GM18867 (cell line): ENCODE results near the gene VAV2.
"Not testable (repeated sequence)": the region's sequence is repeated elsewhere in the genome, so short reads cannot be mapped to it uniquely, and the experiment has no call there.

Source experiments
- ATAC-seq: cut with Tn5 transposase; IDR thresholded peaks from one replicate; pipeline ENCODE4 v1.9.1; 2021; ENCODE audit warnings: mild to moderate bottlenecking, moderate library complexity; ENCODE audit not compliant: unreplicated experiment

VAV2 gene

GRCh38 chr9:133763272-133764183, 228.6 kb downstream of the VAV2 start:
- ATAC-seq, result no peak

DNA sequence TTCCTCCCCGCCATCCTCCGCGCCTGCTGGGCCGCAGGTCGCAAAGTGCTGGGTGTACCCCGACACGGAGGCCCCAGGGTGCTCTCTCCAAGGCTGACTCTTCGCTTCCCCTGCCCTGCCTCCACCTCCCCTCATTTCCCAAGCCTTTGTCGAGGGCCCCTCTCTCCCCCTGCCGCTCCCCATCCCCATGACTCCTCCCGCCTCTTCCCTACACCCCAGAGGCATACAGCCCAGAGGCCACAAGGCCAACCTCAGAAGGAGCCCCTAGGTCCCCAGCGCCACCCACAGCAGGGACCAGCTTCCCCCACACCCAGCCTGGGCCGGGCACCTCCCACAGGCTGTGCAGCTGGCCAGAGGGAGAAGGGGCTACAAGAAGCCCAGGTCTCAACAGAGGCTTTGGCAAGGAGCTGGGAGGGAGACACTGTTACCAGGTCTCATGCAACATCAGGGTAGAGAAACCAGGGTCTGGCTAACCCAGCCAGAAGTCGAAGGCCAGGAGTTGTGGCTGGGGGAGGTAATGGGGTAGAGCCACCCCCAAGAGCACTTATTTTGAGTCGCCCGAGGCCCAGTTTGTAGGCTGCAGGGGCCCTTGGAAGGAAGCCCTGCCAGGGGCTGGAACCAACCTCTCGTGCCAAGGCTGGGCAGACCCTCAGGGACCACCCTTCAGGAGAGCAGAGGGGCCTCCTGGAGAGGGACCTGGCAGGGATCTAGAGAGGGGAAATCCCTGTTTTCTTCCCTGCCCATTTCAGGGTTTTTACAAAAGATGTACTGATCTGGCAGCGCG, 229.4 kb downstream of the VAV2 start:
- ATAC-seq, result no peak

- ATAC-seq, result no peak
These were observed 230.4 kb downstream of the VAV2 start for GRCh38 chr9:133761641-133762248.

GRCh38 chr9:133760713-133761290, 231.3 kb downstream of the VAV2 start:
- no peak for ATAC-seq

DNA sequence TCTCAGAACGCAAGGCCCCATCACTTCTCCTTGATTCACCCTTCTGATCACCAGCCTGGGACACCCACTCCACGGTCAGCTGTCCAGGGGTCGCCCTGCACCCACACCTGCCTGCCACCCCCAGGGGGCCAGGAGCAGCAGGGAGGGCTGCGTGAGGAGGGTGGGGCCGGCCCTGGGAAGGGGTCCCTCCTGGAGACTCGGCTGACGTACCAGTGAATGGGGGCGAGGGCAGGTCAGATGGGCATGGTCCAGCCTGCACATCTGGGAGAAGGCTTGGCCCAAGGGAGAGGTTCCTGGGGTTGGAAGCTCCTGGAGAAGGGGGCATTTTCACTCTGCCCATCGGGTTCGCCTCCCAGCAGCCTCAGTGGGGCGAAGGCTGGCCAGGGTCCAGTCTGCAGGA, 232.2 kb downstream of the VAV2 start:
- ATAC-seq, result no peak

DNA sequence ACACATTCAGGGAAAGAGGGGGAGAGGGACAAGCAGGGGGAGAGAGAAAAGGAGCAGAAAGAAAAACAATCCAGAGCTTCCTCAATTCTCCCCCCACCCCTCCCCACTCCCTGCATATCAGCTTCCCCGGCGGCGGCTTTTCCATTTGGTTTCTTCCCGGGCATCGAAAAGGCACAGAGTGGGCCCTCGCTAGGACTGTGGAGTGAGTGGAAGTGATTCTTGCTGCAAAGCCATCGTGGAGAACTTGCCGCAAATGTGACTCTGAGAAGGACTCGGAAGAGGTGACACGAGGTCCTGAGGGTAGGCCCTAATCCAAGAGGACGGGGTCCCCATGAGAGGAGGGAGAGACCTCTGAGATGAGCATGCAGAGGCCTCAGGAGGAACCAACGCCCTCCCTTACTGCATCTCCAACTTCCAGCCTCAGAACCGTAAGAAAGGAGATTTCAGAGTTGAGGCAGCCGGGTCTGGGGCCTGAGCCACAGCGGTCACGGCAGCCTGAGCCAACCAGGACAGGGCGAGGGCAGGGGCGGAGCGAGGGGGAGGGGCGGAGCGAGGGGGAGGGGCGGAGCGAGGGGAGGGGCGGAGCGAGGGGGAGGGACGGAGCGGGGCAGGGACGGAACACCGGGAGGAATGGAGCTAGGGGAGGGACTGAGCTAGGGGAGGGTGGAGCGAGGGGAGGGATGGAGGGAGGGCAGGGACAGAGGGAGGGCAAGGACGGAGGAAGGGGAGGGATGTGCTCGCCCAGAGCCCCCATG, 232.8 kb downstream of the VAV2 start:
- ATAC-seq, result no peak

DNA sequence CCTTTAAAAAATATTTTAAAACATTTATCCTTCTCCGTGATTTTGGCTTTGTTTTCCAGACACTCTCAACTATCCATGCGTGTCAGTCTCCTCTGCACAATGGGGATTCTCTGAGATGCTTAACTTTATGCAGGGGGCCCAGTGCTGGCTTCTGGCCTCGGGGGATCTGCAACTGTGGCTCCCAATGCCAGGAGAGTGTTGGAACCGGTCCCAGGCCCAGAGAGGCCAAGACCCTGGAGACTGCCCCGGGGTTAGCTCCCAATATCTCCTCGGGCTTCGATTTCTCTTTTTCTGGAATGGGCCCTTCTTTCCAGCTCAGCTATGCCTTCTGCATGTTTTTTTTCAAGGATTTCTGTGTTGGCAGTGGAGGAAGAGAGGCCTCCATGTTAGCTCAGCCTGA, 233.9 kb downstream of the VAV2 start:
- no peak for ATAC-seq

- ATAC-seq, result no peak
These were observed 237.4 kb downstream of the VAV2 start for GRCh38 chr9:133754688-133755227.

DNA sequence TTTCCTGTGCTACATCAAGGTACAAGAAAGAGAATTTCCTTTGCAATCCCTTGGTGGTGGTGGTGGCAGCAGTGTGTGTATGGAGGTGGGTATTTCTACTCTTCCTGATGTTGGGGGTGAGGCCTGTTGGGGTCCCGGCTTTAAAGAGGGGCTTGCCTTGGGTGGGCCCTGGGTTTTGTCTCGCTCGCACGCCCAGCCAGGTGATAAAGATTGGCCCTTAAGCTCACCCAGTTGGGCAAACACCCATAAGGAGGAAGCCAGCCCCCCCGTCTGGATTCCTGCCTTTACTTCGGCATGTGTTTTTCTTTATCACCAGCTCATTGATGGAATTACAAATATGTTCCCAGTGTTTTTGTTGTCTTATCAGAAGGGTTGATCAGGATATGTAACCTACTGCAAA, 237.9 kb downstream of the VAV2 start:
- ATAC-seq, result no peak

DNA sequence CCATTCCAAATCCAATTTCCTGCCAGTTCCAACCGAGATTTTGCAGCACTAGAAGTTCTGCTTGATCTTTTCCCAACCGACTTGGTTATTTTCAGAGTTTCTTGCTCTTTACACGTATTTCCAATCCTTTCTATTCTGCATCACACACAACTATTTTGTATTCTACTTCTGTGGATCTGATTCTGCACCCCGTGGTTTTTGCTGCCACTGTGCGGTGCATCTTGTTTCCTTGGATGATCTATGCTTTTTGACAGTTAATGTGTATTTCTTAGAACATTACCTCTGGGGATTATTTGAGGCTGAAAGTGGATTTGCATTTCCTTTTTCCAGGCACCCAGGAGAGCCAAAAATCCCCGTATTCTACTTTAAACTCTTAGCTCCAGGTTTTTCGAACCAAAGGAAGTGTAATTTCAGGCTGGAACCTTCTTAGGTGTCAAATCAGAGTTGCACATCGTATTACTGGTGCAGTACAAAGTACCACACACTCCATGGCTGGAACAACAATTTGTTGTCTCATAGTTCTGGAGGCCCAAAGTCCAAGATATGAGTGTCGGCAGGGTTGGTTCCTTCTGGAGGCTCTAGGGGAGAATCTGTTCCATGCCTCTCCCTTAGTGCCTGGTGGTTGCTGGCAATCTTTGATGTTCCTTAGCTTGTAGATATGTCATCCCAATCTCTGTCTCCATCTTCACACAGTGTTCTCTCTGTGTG, 239.2 kb downstream of the VAV2 start:
- no peak for ATAC-seq

DNA sequence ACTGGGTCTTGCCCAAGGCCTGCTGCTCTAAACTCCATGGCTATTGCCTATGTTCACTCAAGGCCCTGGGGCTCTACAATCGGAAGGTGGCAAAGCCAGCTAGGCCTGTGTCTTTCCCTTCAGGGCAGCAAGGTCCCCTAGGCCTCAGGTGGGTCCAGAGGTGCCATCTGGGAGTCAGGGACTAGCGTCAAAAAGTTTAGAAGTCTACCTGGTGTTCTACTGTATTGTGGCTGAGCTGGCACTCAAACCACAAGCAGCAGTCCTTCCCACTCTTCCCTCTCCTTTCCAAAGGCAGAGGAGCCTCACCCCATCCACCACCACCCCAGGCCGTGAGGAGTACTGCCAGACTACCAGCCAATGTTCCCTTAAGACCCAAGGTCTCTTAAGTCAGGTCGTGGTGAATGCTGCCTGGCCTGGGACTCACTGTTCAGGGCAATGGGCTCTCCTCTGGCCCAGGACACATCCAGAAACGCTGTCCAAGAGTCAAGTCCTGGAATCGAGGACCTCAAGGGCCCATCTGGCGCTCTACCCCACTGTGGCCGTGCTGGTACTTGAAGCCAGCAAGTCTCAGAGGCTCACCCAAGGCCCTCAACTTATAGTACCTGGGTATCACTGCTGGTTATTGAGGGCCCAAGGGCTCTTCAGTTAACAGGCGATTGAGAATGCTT, 241.0 kb downstream of the VAV2 start:
- ATAC-seq, result no peak

DNA sequence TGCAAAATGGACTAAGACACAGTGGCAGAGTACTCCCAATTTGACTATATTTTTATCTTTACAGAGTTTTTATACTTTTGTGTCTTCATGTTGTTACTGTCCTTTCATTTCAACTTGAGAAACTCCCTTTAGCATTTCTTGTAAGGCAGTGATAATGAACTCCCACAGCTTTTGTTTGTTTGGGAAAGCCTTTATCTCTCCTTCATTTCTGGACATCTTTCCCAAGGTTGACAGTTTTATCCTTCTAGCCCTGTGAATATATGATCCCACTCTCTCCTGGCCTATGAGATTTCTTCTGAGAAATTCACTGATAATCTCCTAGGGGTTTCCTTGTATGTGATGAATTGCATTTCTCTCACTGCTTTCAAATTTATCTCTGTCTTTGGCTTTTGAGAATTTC, 244.8 kb downstream of the VAV2 start:
- ATAC-seq, result no peak

DNA sequence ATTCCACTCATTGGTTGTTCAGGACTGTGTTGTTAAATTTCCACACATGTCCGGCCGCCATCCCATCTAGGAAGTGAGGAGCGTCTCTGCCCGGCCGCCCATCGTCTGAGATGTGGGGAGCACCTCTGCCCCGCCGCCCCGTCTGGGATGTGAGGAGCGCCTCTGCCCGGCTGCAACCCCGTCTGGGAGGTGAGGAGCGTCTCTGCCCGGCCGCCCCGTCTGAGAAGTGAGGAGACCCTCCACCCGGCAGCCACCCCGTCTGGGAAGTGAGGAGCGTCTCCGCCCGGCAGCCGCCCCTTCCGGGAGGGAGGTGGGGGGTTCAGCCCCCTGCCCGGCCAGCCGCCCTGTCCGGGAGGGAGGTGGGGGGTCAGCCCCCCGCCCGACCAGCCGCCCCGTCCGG, 247.6 kb downstream of the VAV2 start:
- not testable (repeated sequence) for ATAC-seq

- no peak for ATAC-seq
These were observed 249.2 kb downstream of the VAV2 start for GRCh38 chr9:133742849-133743444.

DNA sequence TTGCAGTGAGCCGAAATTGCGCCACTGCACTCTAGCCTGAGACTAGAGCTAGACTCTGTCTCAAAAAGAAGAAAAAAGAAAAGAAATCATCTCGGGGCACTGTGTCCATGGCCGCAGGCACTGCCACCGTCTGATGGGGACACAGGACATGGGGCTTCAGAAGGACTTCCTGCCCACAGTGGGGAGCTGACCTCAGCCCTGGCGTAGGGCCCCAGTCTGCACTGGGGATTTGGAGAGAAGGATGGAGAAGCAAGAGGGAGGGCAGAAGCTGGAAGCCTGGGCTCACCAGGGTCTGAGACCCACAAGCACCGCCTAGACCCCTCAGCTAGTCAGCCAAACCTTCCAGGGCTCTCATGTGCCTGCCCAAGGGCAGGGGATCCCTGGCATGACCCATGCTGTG, 249.9 kb downstream of the VAV2 start:
- no peak for ATAC-seq

GRCh38 chr9:133741716-133742115, 250.4 kb downstream of the VAV2 start:
- ATAC-seq, result no peak

GRCh38 chr9:133740911-133741310, 251.2 kb downstream of the VAV2 start:
- no peak for ATAC-seq

DNA sequence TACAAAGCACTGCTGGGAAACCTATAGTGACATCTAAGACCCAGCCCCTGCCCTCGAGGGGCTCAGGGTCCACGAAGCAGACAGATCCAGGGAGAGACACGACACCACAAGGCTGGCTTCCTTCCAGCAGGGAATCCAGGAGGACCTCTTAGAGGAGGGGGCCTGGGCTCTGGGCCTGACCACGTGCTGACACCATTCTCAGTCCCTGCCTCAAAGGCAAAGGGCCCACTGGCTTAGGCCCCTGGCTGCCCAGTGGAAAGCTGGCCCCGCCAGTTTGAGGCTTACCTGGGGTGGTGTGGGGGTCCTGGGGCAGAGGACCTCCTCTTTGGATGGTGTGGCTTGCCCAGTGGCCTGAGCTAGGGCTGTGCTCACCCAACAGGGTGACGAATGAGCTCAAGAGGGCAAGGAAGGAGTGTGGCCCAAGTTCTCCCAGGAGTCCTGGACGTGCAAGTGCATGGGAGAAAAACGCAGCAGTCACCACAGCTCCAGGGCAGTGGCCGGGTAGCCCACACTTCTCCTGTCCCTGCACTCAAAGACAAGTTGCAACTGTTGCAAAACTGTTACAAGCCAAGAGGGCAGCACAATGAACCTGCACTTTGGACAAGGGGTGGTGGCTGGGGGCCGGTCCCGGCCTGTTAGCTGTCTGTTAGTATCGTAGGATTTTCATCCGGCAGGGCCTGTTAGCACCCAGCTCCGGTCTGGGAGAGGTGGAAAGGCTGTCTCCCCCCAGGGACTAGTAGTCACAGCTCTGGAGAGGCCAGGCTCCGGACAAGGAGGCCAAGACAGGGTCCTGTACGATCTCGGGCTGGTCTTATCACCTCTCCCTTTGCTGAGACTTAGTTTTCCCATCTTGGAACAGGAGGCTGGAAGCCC, 252.5 kb downstream of the VAV2 start:
- ATAC-seq, result no peak
